ENCODE measurements around the gene HMCES. TPM values are rescaled to one million over a fixed set of nuclear protein-coding genes. Genes with fewer than 3 reads are reported as not detected.

Gene HMCES
- total and polyA plus RNA-seq, 2 of the 13 experiments (the other 11 are each of a cell fraction or from before 2014, with no cell fraction given) = 16.1 to 37.5 TPM

DNA sequence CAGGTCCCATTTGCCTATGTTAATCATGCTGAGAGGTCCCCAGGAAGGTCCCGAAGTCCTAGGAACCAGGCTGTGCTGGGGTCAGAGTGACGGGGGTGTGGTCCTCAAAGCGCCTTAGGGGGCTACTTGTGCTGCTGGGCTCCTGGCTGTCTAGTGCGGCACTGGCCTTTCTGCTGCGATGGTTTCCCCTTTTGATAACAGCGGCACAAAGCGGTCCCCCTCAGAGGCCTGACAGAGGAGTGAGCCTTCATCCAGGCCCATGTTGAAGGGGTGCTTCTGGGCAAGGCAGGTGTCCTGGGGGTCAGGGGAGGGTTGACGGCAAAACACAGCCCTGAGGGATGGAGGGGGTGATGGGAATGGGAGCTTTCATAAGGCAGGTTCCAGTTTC, 68.8 kb downstream of the HMCES start (continued):
- no peak for TF ChIP-seq ZNF335 (CRISPR knock-in tag; IDR thresholded peaks at IDR 0.05)
- TF ChIP-seq MAFK (conservative IDR thresholded peaks at IDR 0.05 in 1 of 2, IDR thresholded peaks at IDR 0.05 in 1 of 2; ENCODE audit: low read length in 2 of 2) = no peak
- TF ChIP-seq MXD3 (CRISPR knock-in tag; IDR thresholded peaks at IDR 0.05) = no peak
- TF ChIP-seq, protein P1, sequence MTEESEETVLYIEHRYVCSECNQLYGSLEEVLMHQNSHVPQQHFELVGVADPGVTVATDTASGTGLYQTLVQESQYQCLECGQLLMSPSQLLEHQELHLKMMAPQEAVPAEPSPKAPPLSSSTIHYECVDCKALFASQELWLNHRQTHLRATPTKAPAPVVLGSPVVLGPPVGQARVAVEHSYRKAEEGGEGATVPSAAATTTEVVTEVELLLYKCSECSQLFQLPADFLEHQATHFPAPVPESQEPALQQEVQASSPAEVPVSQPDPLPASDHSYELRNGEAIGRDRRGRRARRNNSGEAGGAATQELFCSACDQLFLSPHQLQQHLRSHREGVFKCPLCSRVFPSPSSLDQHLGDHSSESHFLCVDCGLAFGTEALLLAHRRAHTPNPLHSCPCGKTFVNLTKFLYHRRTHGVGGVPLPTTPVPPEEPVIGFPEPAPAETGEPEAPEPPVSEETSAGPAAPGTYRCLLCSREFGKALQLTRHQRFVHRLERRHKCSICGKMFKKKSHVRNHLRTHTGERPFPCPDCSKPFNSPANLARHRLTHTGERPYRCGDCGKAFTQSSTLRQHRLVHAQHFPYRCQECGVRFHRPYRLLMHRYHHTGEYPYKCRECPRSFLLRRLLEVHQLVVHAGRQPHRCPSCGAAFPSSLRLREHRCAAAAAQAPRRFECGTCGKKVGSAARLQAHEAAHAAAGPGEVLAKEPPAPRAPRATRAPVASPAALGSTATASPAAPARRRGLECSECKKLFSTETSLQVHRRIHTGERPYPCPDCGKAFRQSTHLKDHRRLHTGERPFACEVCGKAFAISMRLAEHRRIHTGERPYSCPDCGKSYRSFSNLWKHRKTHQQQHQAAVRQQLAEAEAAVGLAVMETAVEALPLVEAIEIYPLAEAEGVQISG (CRISPR knock-in tag; IDR thresholded peaks at IDR 0.05) = no peak
- no peak for TF ChIP-seq MLLT10 (CRISPR knock-in tag; IDR thresholded peaks at IDR 0.05)

DNA sequence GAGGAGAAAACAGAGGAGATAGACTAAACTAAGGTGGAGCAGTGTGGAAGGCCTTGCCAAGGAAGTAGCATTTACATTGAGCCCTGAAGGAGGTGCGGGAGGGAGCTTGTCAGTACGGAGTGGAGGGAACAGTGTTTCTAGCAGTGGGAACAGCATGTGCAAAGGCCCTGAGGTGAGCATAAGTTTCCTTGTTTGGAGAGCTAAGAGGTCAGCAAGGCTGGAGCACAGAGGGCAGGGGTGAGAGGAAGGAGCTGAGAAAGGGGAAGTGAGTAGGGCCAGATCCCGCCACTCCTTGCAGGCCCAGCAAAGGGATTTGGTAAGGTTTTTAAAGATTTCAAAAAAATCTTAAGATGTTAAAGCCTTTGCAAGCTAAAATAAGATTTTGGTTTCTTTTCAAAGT, 70.1 kb downstream of the HMCES start:
- no TSS peak for BruUV-seq (replicated peaks)
- Histone ChIP-seq H3K9ac (ENCODE audit: insufficient read depth, low read depth, low read length) (no peak overlapping the region), H2AFZ (ENCODE audit: low read length) (no peak overlapping the region), H3K27me3 (ENCODE audit: control insufficient read depth in 1 of 2, insufficient read depth in 2 of 2, low read length in 2 of 2) (peaks cover 0 to 38% of the 10 kb centered on the region in 2 experiments; a peak in 3 of 5 replicates), H4K20me1 (ENCODE audit: insufficient read depth, low read length) (no peaks in the 10 kb centered on the region), H3K4me2 (ENCODE audit: low read depth, low read length) (no peak overlapping the region), H3K27ac (ENCODE audit: extremely low read length, insufficient read depth, low read length) (no peak overlapping the region), H3K4me3 (replicated peaks in 1 of 3; ENCODE audit: insufficient read depth in 1 of 3, low read depth in 2 of 3, low read length in 3 of 3) (no peak overlapping the region), H3K9me3 (ENCODE audit: low read length) (no peaks in the 10 kb centered on the region), H3K79me2 (ENCODE audit: insufficient read depth, low read length) (no peaks in the 10 kb centered on the region), H3K4me1 (ENCODE audit: insufficient read depth, low read length) (peaks cover 35% of the 10 kb centered on the region), H3K36me3 (replicated peaks in 1 of 2; ENCODE audit: control insufficient read depth in 1 of 2, insufficient read depth in 2 of 2, low read length in 2 of 2) (no peaks in the 10 kb centered on the region)
- WGBS (ENCODE audit: low lambda C conversion rate) = 64% methylated on average over 3 of the region's 3 CpGs
- TF ChIP-seq CREM (IDR thresholded peaks at IDR 0.05) (no peak), CREM (CRISPR knock-in tag; IDR thresholded peaks at IDR 0.05) (no peak), HMGA1 (CRISPR knock-in tag; conservative IDR thresholded peaks at IDR 0.05) (no peak), ZMYM3 (CRISPR knock-in tag; IDR thresholded peaks at IDR 0.05) (peak; percentile 82)
- DNase-seq (ENCODE audit: low spot score) (no peak), FAIRE-seq (no peak), ATAC-seq (no peak)
- in situ Hi-C loops (cut with HindIII; ENCODE audit: extremely low pct_ligation_motif_present, low pct_unique_long_range_greater_than_20kb) = no loop called here
- ChIA-PET CTCF (ENCODE audit: low intra/inter-chr PET ratio, low total read pairs) (no interaction called here), POLR2A (no interaction called here)
- intact Hi-C loops (cut with micrococcal nuclease; ENCODE audit: unreplicated experiment) = no loop called here
